Mesenchymal stem cell (in vitro differentiated cells and primary cell): ENCODE measurements around the gene CA14.

Source experiments
- DNase-seq: peaks from one replicate; pipeline ENCODE4 v3.0.0-alpha.2; 2013
- H2AFZ ChIP-seq: one replicate; pipeline ENCODE4 v1.6.1; 2013; ENCODE audit warnings: low read depth, mild to moderate bottlenecking, control low read depth, inconsistent platforms, low read length, moderate library complexity
- H2AK5ac ChIP-seq: 2 replicates; pipeline ENCODE4 v1.6.1; 2013; ENCODE audit warnings: low read length, moderate library complexity, mild to moderate bottlenecking, inconsistent platforms; ENCODE audit not compliant: severe bottlenecking
- H2BK120ac ChIP-seq: one replicate; pipeline ENCODE4 v1.6.1; 2013; ENCODE audit warnings: low read depth, mild to moderate bottlenecking, inconsistent platforms, low read length, moderate library complexity
- H2BK12ac ChIP-seq, 2 experiments: one replicate each; pipeline ENCODE4 v1.6.1; 2013; ENCODE audit warnings: inconsistent platforms in 2 of 2, low read length in 2 of 2, mild to moderate bottlenecking in 2 of 2, moderate library complexity in 2 of 2, control low read depth in 1 of 2
- H2BK15ac ChIP-seq: one replicate; pipeline ENCODE4 v1.6.1; 2013; ENCODE audit warnings: mild to moderate bottlenecking, low read depth, inconsistent platforms; ENCODE audit not compliant: poor library complexity, severe bottlenecking
- H2BK5ac ChIP-seq: 2 replicates; pipeline ENCODE4 v1.6.1; 2013; ENCODE audit warnings: low read depth, mild to moderate bottlenecking, low read length, control low read depth, inconsistent platforms; ENCODE audit not compliant: poor library complexity, severe bottlenecking
- H3K14ac ChIP-seq, 2 experiments: one replicate each; pipeline ENCODE4 v1.6.1; 2013; ENCODE audit warnings: inconsistent platforms in 2 of 2, low read length in 2 of 2, control low read depth in 1 of 2, mild to moderate bottlenecking in 1 of 2, moderate library complexity in 1 of 2
- H3K18ac ChIP-seq, 2 experiments: one replicate each; pipeline ENCODE4 v1.6.1; 2013; ENCODE audit warnings: inconsistent platforms in 2 of 2, low read length in 2 of 2, control low read depth in 1 of 2, low read depth in 1 of 2, mild to moderate bottlenecking in 1 of 2
- H3K23ac ChIP-seq, 2 experiments: one replicate each; pipeline ENCODE4 v1.6.1; 2013; ENCODE audit warnings: inconsistent platforms in 2 of 2, low read length in 2 of 2, mild to moderate bottlenecking in 2 of 2, moderate library complexity in 2 of 2, control low read depth in 1 of 2
- H3K27ac ChIP-seq: 2 replicates; pipeline ENCODE4 v1.5.1; 2013; ENCODE audit warnings: mild to moderate bottlenecking, moderate library complexity, low read length, control low read depth, inconsistent platforms; ENCODE audit not compliant: poor library complexity, severe bottlenecking
- H3K27me3 ChIP-seq, 2 experiments: 2 replicates each; pipeline versions ENCODE4 v1.6.1 to v1.7.0; 2013; ENCODE audit warnings: low read length in 2 of 2, mild to moderate bottlenecking in 2 of 2, moderate library complexity in 2 of 2, control low read depth in 1 of 2, inconsistent platforms in 1 of 2; ENCODE audit not compliant: control insufficient read depth in 1 of 2, insufficient read depth in 1 of 2
- H3K36me3 ChIP-seq, 2 experiments: 2 replicates each; pipeline versions ENCODE4 v1.6.1 to v1.7.0; 2013; ENCODE audit warnings: low read length in 2 of 2, control low read depth in 1 of 2, inconsistent platforms in 1 of 2, low read depth in 1 of 2, mild to moderate bottlenecking in 1 of 2; ENCODE audit not compliant: insufficient read depth in 2 of 2, control insufficient read depth in 1 of 2
- H3K4ac ChIP-seq, 2 experiments: one replicate each; pipeline ENCODE4 v1.6.1; 2013; ENCODE audit warnings: inconsistent platforms in 2 of 2, low read length in 2 of 2, mild to moderate bottlenecking in 2 of 2, moderate library complexity in 2 of 2, control low read depth in 1 of 2, low read depth in 1 of 2
- H3K4me1 ChIP-seq: 2 replicates; pipeline ENCODE4 v1.6.1; 2013; ENCODE audit warnings: low read depth, low read length, control low read depth; ENCODE audit not compliant: control insufficient read depth, insufficient read depth
- H3K4me2 ChIP-seq: 2 replicates; pipeline ENCODE4 v1.6.1; 2013; ENCODE audit warnings: low read length, mild to moderate bottlenecking, inconsistent platforms; ENCODE audit not compliant: poor library complexity, severe bottlenecking
- H3K4me3 ChIP-seq, 2 experiments: 2 replicates each; pipeline versions ENCODE4 v1.5.1 to v1.7.0; 2013; ENCODE audit warnings: low read length in 2 of 2, mild to moderate bottlenecking in 2 of 2, control low read depth in 1 of 2, low read depth in 1 of 2; ENCODE audit not compliant: insufficient read depth in 1 of 2
- H3K79me1 ChIP-seq: replicated peaks from 2 replicates; pipeline ENCODE4 v1.6.1; 2013; ENCODE audit warnings: mild to moderate bottlenecking, control low read depth, low read length, inconsistent platforms; ENCODE audit not compliant: poor library complexity, severe bottlenecking
- H3K9ac ChIP-seq: 2 replicates; pipeline ENCODE4 v1.7.0; 2013; ENCODE audit warnings: mild to moderate bottlenecking, low read length, moderate library complexity
- H3K9me3 ChIP-seq: 2 replicates; pipeline ENCODE4 v1.7.0; 2013; ENCODE audit warnings: mild to moderate bottlenecking, low read length; ENCODE audit not compliant: control insufficient read depth
- H4K8ac ChIP-seq: one replicate; pipeline ENCODE4 v1.6.1; 2013; ENCODE audit warnings: inconsistent platforms, mild to moderate bottlenecking, low read length, moderate library complexity
- H4K91ac ChIP-seq: one replicate; pipeline ENCODE4 v1.6.1; 2013; ENCODE audit warnings: mild to moderate bottlenecking, low read length, inconsistent platforms
- WGBS: methylation state at CpG from one replicate; pipeline ENCODE4 v1.1.7; 2013; ENCODE audit warnings: mixed read lengths; 5-methylcytosine and 5-hydroxymethylcytosine counted together

CA14 gene

GRCh38 chr1:150281758-150282557 is 24.4 kb downstream of the CA14 start, which contains the start of gene CIART:
Gene CIART (plus strand): TSS chr1:150282554. CDS start chr1:150283268, 714 bp downstream.
- Histone ChIP-seq H3K27me3 (peaks cover 0 to 18% of the 10 kb centered on the region in 2 experiments), H3K27ac (no peak within 1 kb of the TSS), H2BK12ac (peak within 1 kb of the TSS; percentile 42 to 94), H2BK15ac (peak within 1 kb of the TSS; percentile 89), H2AK5ac (no peak within 1 kb of the TSS), H3K9ac (peak within 1 kb of the TSS; percentile 98), H3K4me2 (peak within 1 kb of the TSS; percentile 91), H2AFZ (peak within 1 kb of the TSS; percentile 76), H3K9me3 (no peaks in the 10 kb centered on the region), H3K18ac (peak within 1 kb of the TSS; percentile 86 to 87), H4K91ac (peak within 1 kb of the TSS; percentile 68), H3K4me1 (peaks cover 11% of the 10 kb centered on the region), H3K79me1 (no peaks in the 10 kb centered on the region), H3K14ac (peak within 1 kb of the TSS in 1 of 2 experiments; percentile 18), H2BK120ac (no peak within 1 kb of the TSS), H3K23ac (peak within 1 kb of the TSS in 1 of 2 experiments; percentile 34), H4K8ac (peak within 1 kb of the TSS; percentile 84), H3K4me3 (peak within 1 kb of the TSS; percentile 50 to 98), H2BK5ac (no peak within 1 kb of the TSS), H3K4ac (peak within 1 kb of the TSS; percentile 67 to 82), H3K36me3 (peaks cover 5 to 46% of the 10 kb centered on the region in 2 experiments)
- DNase-seq, result peak; percentile 96
- WGBS, result 4% methylated on average over 34 of the region's 46 CpGs

DNA sequence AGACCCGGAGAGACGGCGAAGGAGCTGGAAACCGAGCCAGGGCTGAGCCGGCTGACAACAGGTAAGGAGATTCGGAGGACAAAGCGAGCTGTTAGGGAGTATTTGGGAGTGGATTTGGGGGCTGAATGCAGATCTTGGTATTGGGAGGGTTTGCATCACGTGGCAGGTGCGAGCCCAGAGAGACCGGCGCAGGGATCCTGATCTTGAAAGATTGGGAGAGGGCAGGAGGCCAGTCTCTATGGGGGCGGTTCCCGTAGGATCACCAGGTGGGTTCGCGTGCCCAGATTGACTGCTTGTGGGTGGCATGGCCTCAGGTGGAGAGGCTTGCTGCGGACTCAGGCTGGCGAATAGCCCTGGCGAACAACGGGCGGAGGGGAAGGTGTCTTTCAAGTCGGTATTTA is 25.0 kb downstream of the CA14 start:
- Histone ChIP-seq H3K14ac (peak overlapping the region in 1 of 2 experiments; percentile 18), H3K4me2 (peak overlapping the region; percentile 91), H3K79me1 (no peaks in the 10 kb centered on the region), H3K9ac (peak overlapping the region; percentile 98), H3K4me1 (peaks cover 11% of the 10 kb centered on the region), H2BK15ac (peak overlapping the region; percentile 89), H2BK120ac (no peak overlapping the region), H2AK5ac (no peak overlapping the region), H3K23ac (peak overlapping the region in 1 of 2 experiments; percentile 14), H3K4ac (peak overlapping the region in 1 of 2 experiments; percentile 67), H3K36me3 (peaks cover 5 to 48% of the 10 kb centered on the region in 2 experiments), H3K18ac (peak overlapping the region; percentile 86 to 87), H2BK5ac (no peak overlapping the region), H2AFZ (peak overlapping the region; percentile 76), H4K8ac (peak overlapping the region; percentile 77), H3K27me3 (peaks cover 0 to 18% of the 10 kb centered on the region in 2 experiments), H3K4me3 (peak overlapping the region; percentile 50 to 98), H3K27ac (no peak overlapping the region), H4K91ac (peak overlapping the region; percentile 68), H2BK12ac (peak overlapping the region in 1 of 2 experiments; percentile 29), H3K9me3 (no peaks in the 10 kb centered on the region)
- WGBS, result 10% methylated on average over 21 of the region's 21 CpGs
- no peak for DNase-seq

DNA sequence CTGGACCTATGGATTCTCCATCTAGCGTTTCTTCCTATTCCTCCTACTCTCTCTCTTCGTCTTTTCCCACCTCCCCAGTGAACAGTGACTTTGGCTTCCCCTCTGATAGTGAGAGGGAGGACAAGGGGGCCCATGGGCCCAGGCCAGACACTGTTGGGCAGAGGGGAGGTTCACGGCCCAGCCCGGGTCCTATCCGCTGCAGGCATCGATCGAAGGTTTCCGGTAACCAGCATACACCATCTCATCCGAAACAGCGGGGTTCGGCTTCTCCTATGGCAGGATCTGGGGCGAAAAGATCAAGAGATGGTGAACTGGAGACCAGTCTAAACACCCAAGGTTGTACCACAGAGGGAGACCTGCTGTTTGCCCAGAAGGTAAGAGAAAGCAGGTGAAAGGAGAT is 25.7 kb downstream of the CA14 start:
- no peak overlapping the region for H3K23ac ChIP-seq
- no peak overlapping the region for H3K4me2 ChIP-seq
- peak overlapping the region; percentile 98 for H3K9ac ChIP-seq
- no peak overlapping the region for H2AFZ ChIP-seq
- DNase-seq, result no peak
- H3K79me1 ChIP-seq, result no peaks in the 10 kb centered on the region
- H3K36me3 ChIP-seq, result peaks cover 5 to 51% of the 10 kb centered on the region in 2 experiments
- H2BK5ac ChIP-seq, result no peak overlapping the region
- no peak overlapping the region for H3K27ac ChIP-seq
- WGBS, result 98% methylated on average over 10 of the region's 12 CpGs
- H2BK12ac ChIP-seq, result no peak overlapping the region
- no peak overlapping the region for H4K91ac ChIP-seq
- no peak overlapping the region for H2BK120ac ChIP-seq
- no peak overlapping the region for H4K8ac ChIP-seq
- no peak overlapping the region for H3K18ac ChIP-seq
- H2BK15ac ChIP-seq, result no peak overlapping the region
- peaks cover 0 to 21% of the 10 kb centered on the region in 2 experiments for H3K27me3 ChIP-seq
- H3K14ac ChIP-seq, result no peak overlapping the region
- no peak overlapping the region for H3K4ac ChIP-seq
- peaks cover 11% of the 10 kb centered on the region for H3K4me1 ChIP-seq
- H3K4me3 ChIP-seq, result peak overlapping the region in 1 of 2 experiments; percentile 98
- no peaks in the 10 kb centered on the region for H3K9me3 ChIP-seq
- no peak overlapping the region for H2AK5ac ChIP-seq

DNA sequence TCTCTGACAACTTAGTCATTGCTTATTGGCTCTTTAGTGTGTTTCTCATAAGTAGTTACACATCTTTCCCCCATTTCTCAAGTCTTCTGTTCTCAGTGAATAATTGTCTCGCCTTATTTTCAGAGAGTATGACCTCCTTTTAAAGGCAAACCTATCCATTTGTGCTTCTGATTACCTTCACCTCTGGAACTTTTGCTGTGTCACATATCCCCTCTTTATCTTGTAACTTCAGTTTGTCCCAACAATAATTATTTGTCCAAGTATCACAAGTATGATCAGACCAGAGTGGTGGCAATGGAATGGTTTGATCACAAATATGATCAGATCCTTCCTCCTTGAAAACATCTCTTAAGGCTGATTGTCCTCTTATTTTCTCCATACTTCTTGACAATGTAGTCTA is 30.8 kb downstream of the CA14 start:
- WGBS, result 80% methylated on average over 1 of the region's 1 CpG
- no peaks in the 10 kb centered on the region for H3K9me3 ChIP-seq
- no peak overlapping the region for H2BK12ac ChIP-seq
- no peak overlapping the region for H2BK120ac ChIP-seq
- no peak overlapping the region for H2BK15ac ChIP-seq
- H4K8ac ChIP-seq, result no peak overlapping the region
- H3K36me3 ChIP-seq, result peaks cover 5 to 42% of the 10 kb centered on the region in 2 experiments
- peaks cover 0 to 7% of the 10 kb centered on the region in 2 experiments for H3K27me3 ChIP-seq
- H3K79me1 ChIP-seq, result no peaks in the 10 kb centered on the region
- H3K23ac ChIP-seq, result no peak overlapping the region
- H3K18ac ChIP-seq, result no peak overlapping the region
- H4K91ac ChIP-seq, result no peak overlapping the region
- H3K4me3 ChIP-seq, result no peak overlapping the region
- no peak overlapping the region for H2BK5ac ChIP-seq
- H2AFZ ChIP-seq, result no peak overlapping the region
- H2AK5ac ChIP-seq, result no peak overlapping the region
- no peak overlapping the region for H3K9ac ChIP-seq
- H3K4me1 ChIP-seq, result no peaks in the 10 kb centered on the region
- H3K14ac ChIP-seq, result no peak overlapping the region
- H3K4ac ChIP-seq, result no peak overlapping the region
- H3K4me2 ChIP-seq, result no peak overlapping the region
- H3K27ac ChIP-seq, result no peak overlapping the region
- DNase-seq, result no peak
